HG03159 (cell line): ENCODE data around the gene BAK1.

Experiments
- ATAC-seq: cut with Tn5 transposase; IDR thresholded peaks from one replicate; pipeline ENCODE4 v1.9.1; 2021; ENCODE audit warnings: mild to moderate bottlenecking, moderate library complexity; ENCODE audit not compliant: unreplicated experiment

Gene BAK1

DNA sequence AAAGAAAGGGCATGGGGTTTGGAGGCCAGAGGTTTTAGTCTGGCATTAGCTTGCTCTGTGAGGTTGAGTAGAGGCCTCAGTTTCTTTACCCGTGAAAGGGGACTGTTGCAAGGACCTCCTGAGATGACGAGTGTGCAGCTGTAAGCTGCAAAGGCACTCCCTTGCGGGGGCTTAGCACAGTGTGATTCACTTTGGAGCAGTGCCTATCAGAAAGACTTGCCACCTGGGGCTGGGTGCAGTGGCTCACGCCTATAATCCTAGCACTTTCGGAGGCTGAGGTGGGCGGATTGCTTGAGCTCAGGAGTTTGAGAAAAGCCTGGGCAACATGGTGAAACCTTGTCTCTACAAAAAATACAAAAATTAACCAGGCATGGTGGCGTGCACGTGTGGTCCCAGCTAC, 7.5 kb upstream of the BAK1 start:
- ATAC-seq, result no peak

GRCh38 chr6:33586108-33586640, 6.1 kb upstream of the BAK1 start:
- ATAC-seq, result no peak

GRCh38 chr6:33585403-33586107, 5.5 kb upstream of the BAK1 start:
- ATAC-seq, result no peak

GRCh38 chr6:33584700-33585402, 4.8 kb upstream of the BAK1 start:
- ATAC-seq, result no peak

DNA sequence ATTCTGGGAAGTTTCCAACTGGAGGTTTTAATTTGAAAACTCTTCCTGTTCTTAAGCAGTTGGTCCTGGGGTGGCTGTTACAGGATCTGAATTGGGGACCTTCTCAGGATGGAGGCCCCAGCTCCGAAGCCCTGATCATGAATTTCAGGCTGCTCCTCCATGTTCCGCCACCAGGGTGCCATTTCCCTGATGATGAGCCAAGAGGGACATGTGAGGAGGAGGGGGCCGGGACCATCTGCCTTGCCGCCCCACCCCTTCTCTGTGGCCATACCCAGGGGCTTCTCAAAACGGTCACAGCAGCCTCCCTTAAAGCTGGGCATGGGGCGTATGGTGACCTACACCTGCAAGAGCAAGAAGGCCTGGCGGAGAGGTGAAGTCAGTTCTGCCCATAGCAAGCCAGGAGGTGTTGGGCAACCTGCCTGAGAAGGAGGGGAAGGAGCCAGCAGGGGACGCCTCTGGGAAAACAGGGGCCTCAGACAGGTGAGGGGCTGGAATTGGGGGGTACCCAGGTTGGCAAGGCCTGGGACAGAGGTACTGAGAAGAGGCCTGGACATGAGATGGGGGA, 3.6 kb upstream of the BAK1 start:
- no peak for ATAC-seq

DNA sequence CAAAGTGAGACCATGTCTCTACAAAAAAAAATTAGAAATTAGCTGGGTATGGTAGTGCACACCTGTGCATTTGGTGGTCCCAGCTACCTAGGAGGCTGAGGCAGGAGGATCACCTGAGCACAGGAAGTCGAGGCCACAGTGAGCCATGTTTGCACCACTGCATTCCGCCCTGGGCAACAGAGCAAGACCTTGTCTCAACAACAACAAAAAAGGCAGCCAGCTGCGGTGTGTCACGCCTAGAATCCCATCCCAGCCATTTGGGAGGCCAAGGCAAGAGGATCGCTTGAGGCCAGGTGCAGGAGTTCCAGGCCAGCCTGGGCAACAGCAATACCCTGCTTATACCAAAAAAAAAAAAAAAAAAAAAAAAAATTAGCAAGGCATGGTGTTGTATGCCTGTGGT, 1.1 kb upstream of the BAK1 start:
- no peak for ATAC-seq

- ATAC-seq, result no peak
Observed at GRCh38 chr6:33578588-33579011, 1.5 kb downstream of the BAK1 start.

DNA sequence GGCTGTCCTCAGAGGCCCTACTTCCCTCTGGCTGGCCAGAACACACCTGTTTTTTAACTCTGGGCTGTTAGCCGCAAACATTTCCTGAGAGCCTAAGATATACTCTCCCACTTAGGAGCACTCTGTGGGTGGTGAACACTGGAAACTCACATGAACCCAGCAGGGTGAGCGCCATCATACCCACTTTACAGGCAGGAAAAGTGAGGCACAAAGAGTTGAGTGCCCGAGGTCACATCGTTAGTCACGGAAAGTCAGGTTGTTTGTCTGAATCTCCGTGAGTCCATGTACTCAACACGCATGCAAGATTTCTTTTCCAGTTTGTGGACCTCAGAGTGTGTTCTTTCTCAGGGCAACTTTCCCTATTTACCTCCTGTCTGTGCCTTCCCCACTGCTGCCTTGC, 1.9 kb downstream of the BAK1 start:
- ATAC-seq, result no peak

GRCh38 chr6:33577718-33578117, 2.4 kb downstream of the BAK1 start:
- no peak for ATAC-seq

DNA sequence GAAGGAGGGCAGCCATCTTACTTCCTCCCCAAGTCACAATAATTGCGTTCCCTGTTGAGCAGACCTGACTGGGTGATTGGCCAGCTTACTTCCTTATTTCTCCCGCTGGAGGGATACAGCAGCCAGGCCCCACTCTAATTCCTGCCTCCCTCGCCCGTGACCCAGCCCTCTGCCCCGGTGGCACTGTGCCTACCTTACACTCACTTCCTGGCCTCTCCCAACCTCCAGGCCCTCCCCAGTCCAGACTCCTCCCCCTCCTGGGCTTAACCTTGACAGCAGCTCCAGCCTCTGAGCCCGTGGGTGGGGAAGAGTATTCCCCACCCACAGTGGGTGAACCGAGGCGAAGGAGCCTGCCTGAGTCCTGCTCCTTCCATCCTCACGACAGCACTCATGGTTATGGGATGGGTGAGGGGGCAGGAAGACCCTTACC, 3.0 kb downstream of the BAK1 start:
- no peak for ATAC-seq

GRCh38 chr6:33576668-33577067, 3.4 kb downstream of the BAK1 start:
- ATAC-seq, result no peak

DNA sequence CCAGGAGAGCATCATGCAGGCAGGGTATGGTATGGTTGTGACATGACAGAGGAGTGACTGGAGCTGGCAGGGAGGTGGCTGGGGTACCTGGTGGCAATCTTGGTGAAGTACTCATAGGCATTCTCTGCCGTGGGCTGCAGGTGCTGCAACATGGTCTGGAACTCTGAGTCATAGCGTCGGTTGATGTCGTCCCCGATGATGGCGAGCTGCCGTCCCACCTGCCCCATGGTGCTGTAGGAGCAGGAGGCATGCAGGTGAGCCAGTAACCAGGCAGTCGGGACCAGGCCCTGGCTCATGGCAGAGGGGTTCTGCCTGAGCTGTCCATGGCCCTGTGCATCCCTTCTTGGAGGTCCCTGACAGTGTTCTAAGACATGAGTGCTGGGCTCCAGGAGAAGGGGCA, 4.9 kb downstream of the BAK1 start:
- ATAC-seq, result no peak

GRCh38 chr6:33571637-33572316, 8.3 kb downstream of the BAK1 start:
- ATAC-seq, result no peak

DNA sequence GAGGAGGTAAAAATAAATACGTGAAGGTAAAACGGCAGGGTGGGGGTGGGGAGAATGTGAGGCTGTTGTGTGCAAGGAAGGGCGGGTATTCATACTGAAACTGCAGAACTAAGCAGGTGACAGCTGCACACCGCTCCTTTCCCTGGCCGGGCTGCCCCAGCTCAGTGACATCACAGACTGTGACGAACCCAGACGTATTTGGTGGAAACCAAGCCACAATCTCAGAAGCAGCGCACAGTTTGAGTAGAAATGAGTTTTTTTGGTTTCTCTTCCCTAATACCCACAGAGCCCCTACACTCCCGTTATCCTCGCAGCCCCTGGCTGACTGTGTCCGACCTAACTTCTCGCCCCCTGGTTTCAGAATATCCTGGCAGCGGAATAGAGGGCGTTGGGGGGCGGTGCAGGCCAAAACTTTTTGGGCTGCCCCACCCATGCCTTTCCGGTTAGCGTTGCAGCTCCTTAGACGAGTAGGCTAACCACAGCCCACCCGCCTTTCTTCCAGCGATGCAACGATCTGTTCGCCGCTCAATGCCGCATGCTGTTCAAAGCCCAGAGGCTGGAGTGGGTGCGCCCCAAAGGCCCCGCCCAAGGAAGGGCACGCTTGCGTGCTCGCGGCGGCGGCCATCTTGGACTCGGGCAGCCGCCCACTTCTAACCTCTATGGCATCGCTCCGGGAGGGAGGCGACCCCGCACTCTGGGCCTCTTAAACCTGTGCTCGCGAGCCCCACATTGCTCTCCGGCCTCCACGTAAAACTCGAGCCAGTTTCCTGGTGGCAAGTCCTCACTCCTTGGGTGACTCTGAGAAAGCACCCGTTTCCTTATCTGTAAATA, 9.1 kb downstream of the BAK1 start:
- peak; percentile 87 for ATAC-seq

DNA sequence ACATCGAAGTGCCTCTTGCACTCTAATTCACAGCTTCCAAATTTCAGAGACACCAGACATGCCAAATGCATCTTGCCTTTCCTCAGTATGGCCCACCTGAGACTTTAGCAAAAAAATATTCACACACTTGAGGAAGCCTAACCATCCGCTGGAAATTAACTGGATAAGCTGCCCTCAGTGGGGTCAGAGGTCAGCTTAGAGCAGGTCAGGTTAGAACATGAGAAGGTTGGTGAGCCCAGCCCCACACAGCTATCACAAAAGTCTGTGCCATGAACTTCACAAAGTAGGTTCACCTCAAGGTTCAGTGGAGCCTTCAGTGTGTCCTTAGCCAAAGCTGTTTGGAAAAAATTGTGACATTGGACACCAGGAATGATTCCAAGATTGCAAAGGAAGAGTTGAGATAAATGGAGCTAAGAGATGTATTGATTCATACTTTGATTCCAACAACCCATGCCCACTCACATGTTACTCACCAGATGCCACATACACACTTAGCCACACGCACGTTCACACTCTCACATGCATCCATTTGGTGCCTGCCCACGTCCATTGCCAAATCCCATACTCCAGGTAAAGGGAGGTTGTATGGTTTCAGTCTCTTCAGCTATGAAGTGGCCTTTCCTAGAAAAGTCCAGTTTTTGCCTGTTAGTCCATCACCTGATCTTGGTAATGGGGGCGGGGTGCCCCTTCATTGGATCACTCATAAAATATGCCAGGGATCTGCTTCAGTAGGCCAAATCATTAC, 11.1 kb downstream of the BAK1 start:
- ATAC-seq, result no peak

DNA sequence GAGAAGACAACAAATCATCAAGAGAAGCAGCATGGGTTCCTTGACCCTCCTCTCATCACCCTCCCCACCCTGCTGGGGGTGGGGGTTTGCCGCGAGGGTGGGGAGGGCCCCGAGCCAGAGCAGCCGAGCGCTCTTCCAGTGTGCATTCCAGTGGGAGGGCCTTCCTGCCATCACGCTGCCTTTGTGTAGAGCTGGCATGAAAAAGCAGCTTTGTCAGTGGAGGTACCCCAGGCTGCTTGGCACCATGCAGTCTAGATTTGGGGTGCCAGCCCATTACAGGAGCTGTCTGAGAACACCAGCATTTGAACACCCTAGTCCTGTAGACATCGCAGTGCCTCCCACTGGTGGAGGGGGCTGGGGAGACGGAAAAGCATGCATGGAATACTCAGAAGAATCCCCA, 12.2 kb downstream of the BAK1 start:
- ATAC-seq, result no peak

DNA sequence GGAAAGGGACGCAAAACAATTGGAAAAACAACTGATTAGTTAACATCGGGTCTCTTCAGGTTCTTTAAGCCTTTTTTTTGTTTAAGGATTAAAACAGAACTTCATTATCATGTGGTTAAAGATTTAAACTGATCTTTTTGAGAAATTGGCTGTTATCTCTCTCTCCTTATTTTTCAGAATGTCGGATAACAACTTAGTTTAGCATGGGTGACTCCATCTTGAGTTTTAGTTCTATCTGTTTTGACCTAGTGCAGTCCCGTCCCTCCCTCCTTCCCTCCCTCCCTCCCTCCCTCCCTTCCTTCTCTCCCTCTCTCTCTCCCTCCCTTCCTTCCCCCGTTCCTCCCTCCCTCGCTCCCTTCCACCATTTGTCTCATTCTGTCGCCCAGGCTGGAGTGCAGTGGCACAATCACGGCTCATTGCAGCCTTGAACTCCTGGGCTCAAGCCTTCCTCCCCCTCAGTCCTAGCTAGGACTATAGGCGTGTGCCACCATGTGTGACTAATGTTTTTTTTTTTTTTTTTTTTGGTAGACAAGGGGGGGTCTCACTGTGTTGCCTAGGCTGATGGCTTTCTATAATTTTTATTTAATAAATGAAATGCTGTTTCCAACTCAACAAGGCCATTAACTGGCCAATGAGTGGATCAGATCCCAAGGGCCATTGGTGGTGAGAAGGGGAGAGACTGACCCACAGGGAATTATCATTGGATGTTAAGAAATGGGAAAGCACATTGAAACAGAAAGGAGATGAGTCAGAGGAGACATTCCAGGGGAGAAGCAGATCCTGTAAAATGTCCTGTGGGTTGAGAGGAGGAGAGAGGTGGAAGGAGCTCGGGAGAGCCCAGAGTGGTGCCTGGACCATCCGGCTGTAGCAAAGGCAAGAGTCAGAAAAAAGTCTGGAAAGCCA, 13.6 kb downstream of the BAK1 start:
- no peak for ATAC-seq

DNA sequence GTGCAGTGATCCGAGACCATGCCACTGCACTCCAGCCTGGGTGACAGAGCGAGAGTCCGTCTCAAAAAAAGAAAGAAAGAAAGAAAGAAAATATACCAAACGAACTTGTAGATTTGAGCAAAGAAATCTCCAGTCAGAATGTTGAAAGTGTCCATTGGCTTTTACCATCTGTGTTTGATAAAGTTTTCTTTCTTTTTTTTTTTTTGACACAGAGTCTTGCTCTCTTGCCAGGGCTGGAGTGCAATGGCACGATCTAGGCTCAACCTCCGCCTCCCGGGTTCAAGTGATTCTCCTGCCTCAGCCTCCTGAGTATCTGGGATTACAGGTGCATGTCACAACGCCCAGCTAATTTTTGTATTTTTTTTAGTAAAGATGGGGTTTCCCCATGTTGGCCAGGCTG, 21.3 kb downstream of the BAK1 start:
- ATAC-seq, result no peak

- ATAC-seq, result no peak
Observed at GRCh38 chr6:33557376-33557775, 22.7 kb downstream of the BAK1 start.
